Measurements from ENCODE around the gene AIP. TPM values are rescaled to one million over a fixed set of nuclear protein-coding genes. Genes with fewer than 3 reads are reported as not detected.

AIP gene
- total RNA-seq, 3 donors from 2014 or later = 66.4 to 84.5 (median 69.8) TPM

GRCh38 chr11:67489885-67490726 is 7.3 kb downstream of the AIP start:
- no peaks in the 10 kb centered on the region for H3K36me3 ChIP-seq
- H3K4me1 ChIP-seq = no peaks in the 10 kb centered on the region
- intact Hi-C loops (cut with DNase I; ENCODE audit: low total_unique reads) = no loop called here
- H3K4me3 ChIP-seq = no peak overlapping the region
- peak overlapping the region in 1 of 2 donors; percentile 39 for H3K27ac ChIP-seq
- TF ChIP-seq CTCF (IDR thresholded peaks at IDR 0.05) (no peak), POLR2A (IDR thresholded peaks at IDR 0.05) (no peak), POLR2AphosphoS5 (IDR thresholded peaks at IDR 0.05) (no peak)
- no peaks in the 10 kb centered on the region for H3K9me3 ChIP-seq
- no peak for DNase-seq (ENCODE audit: low spot score in 2 of 2)
- H3K27me3 ChIP-seq = no peaks in the 10 kb centered on the region

GRCh38 chr11:67490727-67491065 is 7.9 kb downstream of the AIP start:
- Histone ChIP-seq H3K4me3 (no peak overlapping the region), H3K4me1 (no peaks in the 10 kb centered on the region), H3K27me3 (no peaks in the 10 kb centered on the region), H3K36me3 (no peaks in the 10 kb centered on the region), H3K9me3 (no peaks in the 10 kb centered on the region), H3K27ac (peak overlapping the region in 1 of 2 donors; percentile 39)
- no peak for DNase-seq (ENCODE audit: low spot score in 2 of 2)
- TF ChIP-seq POLR2AphosphoS5 (IDR thresholded peaks at IDR 0.05) = no peak
- no peak for TF ChIP-seq POLR2A (IDR thresholded peaks at IDR 0.05)
- no peak for TF ChIP-seq CTCF (IDR thresholded peaks at IDR 0.05)
- intact Hi-C loops (cut with DNase I; ENCODE audit: low total_unique reads) = no loop called here

- TF ChIP-seq POLR2A (IDR thresholded peaks at IDR 0.05) (no peak), POLR2AphosphoS5 (IDR thresholded peaks at IDR 0.05) (no peak), CTCF (IDR thresholded peaks at IDR 0.05) (no peak)
- H3K27ac ChIP-seq = peak overlapping the region; percentile 48 to 60
- H3K27me3 ChIP-seq = no peaks in the 10 kb centered on the region
- no peaks in the 10 kb centered on the region for H3K9me3 ChIP-seq
- no peak overlapping the region for H3K4me3 ChIP-seq
- H3K36me3 ChIP-seq = no peaks in the 10 kb centered on the region
- intact Hi-C loops (cut with DNase I; ENCODE audit: low total_unique reads) = no loop called here
- no peak for DNase-seq (ENCODE audit: low spot score in 2 of 2)
- H3K4me1 ChIP-seq = no peaks in the 10 kb centered on the region
Measured at GRCh38 chr11:67491276-67492068, 8.6 kb downstream of the AIP start.

GRCh38 chr11:67492069-67492727 is 9.4 kb downstream of the AIP start:
- H3K36me3 ChIP-seq = no peaks in the 10 kb centered on the region
- H3K27me3 ChIP-seq = no peaks in the 10 kb centered on the region
- no peaks in the 10 kb centered on the region for H3K4me1 ChIP-seq
- no peaks in the 10 kb centered on the region for H3K9me3 ChIP-seq
- peak overlapping the region; percentile 48 to 60 for H3K27ac ChIP-seq
- H3K4me3 ChIP-seq = no peak overlapping the region
- intact Hi-C loops (cut with DNase I; ENCODE audit: low total_unique reads) = no loop called here
- no peak for DNase-seq (ENCODE audit: low spot score in 2 of 2)
- TF ChIP-seq CTCF (IDR thresholded peaks at IDR 0.05) (no peak), POLR2A (IDR thresholded peaks at IDR 0.05) (no peak), POLR2AphosphoS5 (IDR thresholded peaks at IDR 0.05) (no peak)
